Transverse colon (tissue), 4 donors: ENCODE measurements around the gene ARL6IP4. TPM values are rescaled to one million over a fixed set of nuclear protein-coding genes. Genes with fewer than 3 reads are reported as not detected.

Experiments
- DNase-seq: peaks from one replicate; pipeline ENCODE4 v3.0.0-alpha.2; 2019
- H3K27ac ChIP-seq, 4 donors: fragments of 200-600 bp; sonication (generic); 2 replicates each; pipeline ENCODE4 v1.5.1; 2016 to 2018; ENCODE audit warnings: inconsistent platforms in 4 of 4
- H3K27me3 ChIP-seq: fragments of 200-600 bp; sonication (generic); 2 replicates; pipeline ENCODE4 v1.5.1; 2017; ENCODE audit warnings: inconsistent platforms
- H3K36me3 ChIP-seq, 4 donors: fragments of 200-600 bp; sonication (generic); 2 replicates each; pipeline ENCODE4 v1.5.1; 2017 to 2019; ENCODE audit warnings: inconsistent platforms in 4 of 4
- H3K4me1 ChIP-seq, 4 donors: fragments of 200-600 bp; sonication (generic); 2 replicates each; pipeline ENCODE4 v1.5.1; 2017 to 2020; ENCODE audit warnings: inconsistent platforms in 4 of 4
- H3K4me3 ChIP-seq, 4 donors: fragments of 200-600 bp; sonication (generic); 1 replicate in 1 of 4; 2 replicates in 3 of 4; pipeline versions ENCODE4 v1.5.1 to v1.6.1; 2017 to 2019; ENCODE audit warnings: inconsistent platforms in 4 of 4
- H3K9me3 ChIP-seq, 2 donors: fragments of 200-600 bp; sonication (generic); 2 replicates each; pipeline ENCODE4 v1.5.1; 2017 to 2019; ENCODE audit warnings: inconsistent platforms in 2 of 2
- CTCF ChIP-seq, 5 experiments: fragments of 200-600 bp in 3 of 5; fragments of 450-650 bp in 2 of 5; sonication (generic) in 3 of 5; IDR thresholded peaks; 1 replicate in 2 of 5; 2 replicates in 3 of 5; pipeline ENCODE4 v1.5.1; 2016 to 2017; ENCODE audit warnings: antibody characterized with exemption in 5 of 5, inconsistent platforms in 3 of 5, mild to moderate bottlenecking in 2 of 5, moderate library complexity in 1 of 5
- EP300 ChIP-seq: sonication (generic); formaldehyde crosslinking; IDR thresholded peaks from one replicate; pipeline ENCODE4 v1.6.1; 2017; ENCODE audit warnings: antibody characterized with exemption, low read depth
- POLR2A ChIP-seq: fragments of 450-650 bp; IDR thresholded peaks from one replicate; pipeline ENCODE4 v1.6.1; 2016; ENCODE audit warnings: antibody characterized with exemption, mild to moderate bottlenecking, moderate library complexity
- POLR2AphosphoS5 ChIP-seq, 3 donors: sonication (generic); formaldehyde crosslinking; IDR thresholded peaks; one replicate each; pipeline ENCODE4 v1.6.1; 2016; ENCODE audit warnings: antibody characterized with exemption in 3 of 3
- WGBS, 2 donors: methylation state at CpG; one replicate each; pipeline ENCODE4 v1.1.5; 2018; ENCODE audit warnings: low coverage in 1 of 2; 5-methylcytosine and 5-hydroxymethylcytosine counted together
- in situ Hi-C, 4 donors: fragments of 200-750 bp; cut with MboI; loops; one replicate each; pipeline versions ENCODE4 v1.15.0 to v1.15.1; 2017; ENCODE audit warnings: low sequenced_read_pairs in 3 of 4, low pct_ligation_motif_present in 1 of 4, low pct_unique_long_range_greater_than_20kb in 1 of 4
- intact Hi-C: fragments of 100-400 bp; cut with DNase I; formaldehyde crosslinking; loops from one replicate; pipeline ENCODE4 v1.15.1; 2023; ENCODE audit warnings: low total_unique reads
- small RNA-seq, 4 donors: library from RNA; depleted of rRNA; stranded (forward); fragments of <200 nt; gene quantifications; one replicate each; pipeline ENCODE3, GENCODE V24; 2016
- total RNA-seq, 4 donors: library from RNA; depleted of rRNA; stranded (reverse); fragments of >200 nt; gene quantifications; one replicate each; pipeline ENCODE4 v1.1.0, GENCODE V29; 2016

The ARL6IP4 gene
- total RNA-seq, 4 donors from 2014 or later = 77.4 to 225 (median 184) TPM

GRCh38 chr12:123030686-123031085, 50.2 kb downstream of the ARL6IP4 start:
- no peaks in the 10 kb centered on the region for H3K9me3 ChIP-seq
- H3K4me1 ChIP-seq = no peaks in the 10 kb centered on the region
- intact Hi-C loops (no loop called here), in situ Hi-C loops (loop anchor here in 2 of 4 donors (25.0 kb wide), 1 partner anchor 207 kb away; the partner anchor contains the start of genes MPHOSPH9 (in 2 of the 2) and MTRFR (in 2 of the 2))
- no peak overlapping the region for H3K4me3 ChIP-seq
- DNase-seq = no peak
- no peaks in the 10 kb centered on the region for H3K27me3 ChIP-seq
- no peaks in the 10 kb centered on the region for H3K36me3 ChIP-seq
- TF ChIP-seq CTCF (IDR thresholded peaks at IDR 0.05) (no peak), POLR2A (no peak), POLR2AphosphoS5 (IDR thresholded peaks at IDR 0.05) (no peak), EP300 (no peak)
- H3K27ac ChIP-seq = no peak overlapping the region
- 57 to 75% methylated on average over 1 of the region's 1 CpG for WGBS, 2 donors

GRCh38 chr12:123031171-123031845, 50.8 kb downstream of the ARL6IP4 start:
- intact Hi-C loops = no loop called here

More at GRCh38 chr12:123031171-123031845, 50.8 kb downstream of the ARL6IP4 start:
- in situ Hi-C loops = loop anchor here in 2 of 4 donors (25.0 kb wide), 1 partner anchor 206 kb away; the partner anchor contains the start of genes MPHOSPH9 (in 2 of the 2) and MTRFR (in 2 of the 2)
- DNase-seq = no peak
- no peak for TF ChIP-seq POLR2A
- TF ChIP-seq CTCF (IDR thresholded peaks at IDR 0.05) = no peak
- no peak for TF ChIP-seq POLR2AphosphoS5 (IDR thresholded peaks at IDR 0.05)
- TF ChIP-seq EP300 = no peak
- H3K36me3 ChIP-seq = no peaks in the 10 kb centered on the region
- H3K27me3 ChIP-seq = no peaks in the 10 kb centered on the region
- no peaks in the 10 kb centered on the region for H3K9me3 ChIP-seq
- no peak overlapping the region for H3K4me3 ChIP-seq
- no peak overlapping the region for H3K27ac ChIP-seq
- no peaks in the 10 kb centered on the region for H3K4me1 ChIP-seq
- 80 to 89% methylated on average over 1 to 10 of the region's 10 CpGs for WGBS, 2 donors

Small RNAs within 50 kb of the gene (small RNA-seq; reads per million reads assigned to genes)
- gene ARL6IP4 (0 reads per million in 4 donors), gene MIR4304 (0 reads per million in 4 donors)

Other genes with a start within 250 kb of the ARL6IP4 start
- gene HCAR1, start 249.8 kb upstream of the ARL6IP4 start, total RNA-seq = under 1 TPM in 1 of 4 donors, not detected in 3; 0.16 TPM
- gene DENR, start 227.9 kb upstream of the ARL6IP4 start, total RNA-seq = 10 to 100 TPM in 3 of 4 donors, 1 to 10 TPM in 1; 3.6 to 31.6 (median 23.5) TPM
- under 1 TPM in 2 of 4 donors, not detected in 2; 0.16 to 0.55 TPM for gene CCDC62, start 206.1 kb upstream of the ARL6IP4 start, total RNA-seq
- gene HIP1R, start 145.2 kb upstream of the ARL6IP4 start, total RNA-seq = 100 to 1,000 TPM in 2 of 4 donors, 10 to 100 TPM in 2; 72.4 to 459 (median 146) TPM
- gene VPS37B, start 84.6 kb upstream of the ARL6IP4 start, total RNA-seq = 100 to 1,000 TPM in 2 of 4 donors, 10 to 100 TPM in 2; 46.6 to 126 (median 104) TPM
- gene ABCB9, start 14.2 kb upstream of the ARL6IP4 start, total RNA-seq = 10 to 100 TPM in 1 of 4 donors, 1 to 10 TPM in 2, under 1 TPM in 1; 0.40 to 15.3 (median 9.2) TPM
- 10 to 100 TPM; 12.0 to 36.0 (median 18.4) TPM for gene OGFOD2, start 5.4 kb upstream of the ARL6IP4 start, total RNA-seq
- gene PITPNM2, start 170.4 kb downstream of the ARL6IP4 start, total RNA-seq = 10 to 100 TPM; 10.5 to 19.8 (median 14.3) TPM